GM12878 (cell line): ENCODE results near the gene WDR91.

Experiments used
- EZH2 ChIP-seq: IDR thresholded peaks from 2 replicates; pipeline ENCODE4 v1.6.1; 2012; ENCODE audit warnings: low read depth, mild to moderate bottlenecking, control low read depth, inconsistent platforms, low read length, borderline replicate concordance; ENCODE audit not compliant: control insufficient read depth
- POLR2A ChIP-seq: IDR thresholded peaks from 2 replicates; pipeline ENCODE4 v1.6.1; 2011; ENCODE audit warnings: low read depth, mild to moderate bottlenecking, low read length

- TF ChIP-seq EZH2 (no peak), POLR2A (peak; percentile 82)
These were observed 63.2 kb downstream of the WDR91 start, which contains the start of gene TMEM140 for GRCh38 chr7:135147899-135148721.
